ENCODE results near the gene ATP1A3. TPM values are rescaled to one million over a fixed set of nuclear protein-coding genes. Genes with fewer than 3 reads are reported as not detected.

ATP1A3 gene
- total and polyA plus RNA-seq, 2 of the 13 experiments (the other 11 are each of a cell fraction or from before 2014, with no cell fraction given) = 0.01 to 0.04 TPM

- no peak for TF ChIP-seq AKAP8 (CRISPR knock-in tag; IDR thresholded peaks at IDR 0.05)
- no peak for TF ChIP-seq ZBTB8A (CRISPR knock-in tag; IDR thresholded peaks at IDR 0.05; ENCODE audit: borderline replicate concordance, low read depth)
- no peak for TF ChIP-seq ZNF749 (CRISPR knock-in tag; IDR thresholded peaks at IDR 0.05; ENCODE audit: borderline replicate concordance)
- TF ChIP-seq ZNF280B (CRISPR knock-in tag; IDR thresholded peaks at IDR 0.05; ENCODE audit: borderline replicate concordance) = no peak
- no peak for TF ChIP-seq ZSCAN20 (CRISPR knock-in tag; IDR thresholded peaks at IDR 0.05; ENCODE audit: borderline replicate concordance)
- TF ChIP-seq KAT8 (CRISPR knock-in tag; IDR thresholded peaks at IDR 0.05) = no peak
- TF ChIP-seq TAF1 (CRISPR knock-in tag; IDR thresholded peaks at IDR 0.05) = no peak
- no peak for TF ChIP-seq FOXA1 (IDR thresholded peaks at IDR 0.05)
- no peak for TF ChIP-seq FOXA1 (CRISPR knock-in tag; IDR thresholded peaks at IDR 0.05)
- no peak for TF ChIP-seq ZMYM2 (CRISPR knock-in tag; IDR thresholded peaks at IDR 0.05)
- no peak for TF ChIP-seq MXD1 (CRISPR knock-in tag; IDR thresholded peaks at IDR 0.05)
These were observed 52.4 kb downstream of the ATP1A3 start (continued) for GRCh38 chr19:41941410-41942202.

Data from HepG2 (cell line).